PC-9 (cell line): ENCODE results near the gene EZH2.

Source experiments
- EZH2 ChIP-seq: fragments of 200-600 bp; sonication (generic); IDR thresholded peaks from 2 replicates; pipeline ENCODE4 v1.8.0; 2017; ENCODE audit warnings: antibody characterized with exemption, low read depth
- TF ChIP-seq, protein P1 (sequence below): fragments of 200-600 bp; sonication (generic); conservative IDR thresholded peaks from 2 replicates; pipeline ENCODE4 v1.6.1; 2017; ENCODE audit warnings: mixed run types, antibody characterized with exemption, mild to moderate bottlenecking, moderate library complexity

DNA sequence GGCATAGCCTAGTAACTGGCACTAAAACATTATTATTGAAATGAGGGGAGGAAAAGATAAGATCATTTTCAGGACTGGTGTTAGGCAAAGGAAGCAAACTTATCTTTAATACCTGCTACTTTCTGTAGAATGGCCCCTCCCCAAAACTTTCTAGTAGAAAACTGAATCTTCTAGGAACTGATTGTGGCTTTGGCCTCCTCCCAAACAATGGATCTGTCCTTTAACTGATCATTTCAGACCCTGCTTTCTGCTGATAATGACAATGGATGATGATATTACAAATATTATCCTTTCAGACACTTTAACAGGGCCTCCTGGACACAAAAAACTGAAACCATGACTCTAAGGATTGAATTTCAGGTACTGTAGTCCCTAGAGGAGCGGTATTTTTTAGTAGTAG, 55.1 kb downstream of the EZH2 start:
- TF ChIP-seq, protein P1, sequence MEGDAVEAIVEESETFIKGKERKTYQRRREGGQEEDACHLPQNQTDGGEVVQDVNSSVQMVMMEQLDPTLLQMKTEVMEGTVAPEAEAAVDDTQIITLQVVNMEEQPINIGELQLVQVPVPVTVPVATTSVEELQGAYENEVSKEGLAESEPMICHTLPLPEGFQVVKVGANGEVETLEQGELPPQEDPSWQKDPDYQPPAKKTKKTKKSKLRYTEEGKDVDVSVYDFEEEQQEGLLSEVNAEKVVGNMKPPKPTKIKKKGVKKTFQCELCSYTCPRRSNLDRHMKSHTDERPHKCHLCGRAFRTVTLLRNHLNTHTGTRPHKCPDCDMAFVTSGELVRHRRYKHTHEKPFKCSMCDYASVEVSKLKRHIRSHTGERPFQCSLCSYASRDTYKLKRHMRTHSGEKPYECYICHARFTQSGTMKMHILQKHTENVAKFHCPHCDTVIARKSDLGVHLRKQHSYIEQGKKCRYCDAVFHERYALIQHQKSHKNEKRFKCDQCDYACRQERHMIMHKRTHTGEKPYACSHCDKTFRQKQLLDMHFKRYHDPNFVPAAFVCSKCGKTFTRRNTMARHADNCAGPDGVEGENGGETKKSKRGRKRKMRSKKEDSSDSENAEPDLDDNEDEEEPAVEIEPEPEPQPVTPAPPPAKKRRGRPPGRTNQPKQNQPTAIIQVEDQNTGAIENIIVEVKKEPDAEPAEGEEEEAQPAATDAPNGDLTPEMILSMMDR: no peak
- TF ChIP-seq EZH2: no peak
